Measurements from ENCODE around the gene PCSK2.
"Not testable (repeated sequence)": the region's sequence is repeated elsewhere in the genome, so short reads cannot be mapped to it uniquely, and the experiment has no call there.

- TF ChIP-seq POLR2A, POLR2AphosphoS5, TAF1, SPI1 (IDR thresholded peaks at IDR 0.05; ENCODE audit: low read depth, low read length): not testable (repeated sequence)
Observed at GRCh38 chr20:17219856-17220255, 7.0 kb upstream of the PCSK2 start.

Data from GM12891 (cell line).